ENCODE results near the gene SPATA1.

Gene SPATA1

GRCh38 chr1:84493747-84494146, 12.4 kb upstream of the SPATA1 start:
- no peak for TF ChIP-seq CTCF (IDR thresholded peaks at IDR 0.05)
- DNase-seq: no peak
- peaks cover 0 to 6% (median 0%) of the 10 kb centered on the region in 4 donors for H3K4me1 ChIP-seq
- no peaks in the 10 kb centered on the region for H3K27me3 ChIP-seq
- intact Hi-C loops (cut with DNase I; ENCODE audit: low total_unique reads): no loop called here
- H3K4me3 ChIP-seq: no peak overlapping the region
- H3K27ac ChIP-seq: no peak overlapping the region
- peaks cover 45 to 88% (median 84%) of the 10 kb centered on the region in 3 donors for H3K36me3 ChIP-seq
- H3K9me3 ChIP-seq: no peaks in the 10 kb centered on the region

- Histone ChIP-seq H3K27ac (no peak overlapping the region), H3K36me3 (peaks cover 30 to 74% (median 74%) of the 10 kb centered on the region in 3 donors), H3K9me3 (no peaks in the 10 kb centered on the region), H3K4me3 (no peak overlapping the region), H3K27me3 (no peaks in the 10 kb centered on the region), H3K4me1 (peaks cover 0 to 21% (median 4%) of the 10 kb centered on the region in 4 donors)
- no peak for DNase-seq
- intact Hi-C loops (cut with DNase I; ENCODE audit: low total_unique reads): no loop called here
- no peak for TF ChIP-seq CTCF (IDR thresholded peaks at IDR 0.05)
Measured at GRCh38 chr1:84496498-84496897, 9.7 kb upstream of the SPATA1 start.

GRCh38 chr1:84497631-84498275, 8.4 kb upstream of the SPATA1 start:
- Histone ChIP-seq H3K27ac (no peak overlapping the region), H3K27me3 (no peaks in the 10 kb centered on the region), H3K4me1 (peaks cover 0 to 33% (median 8%) of the 10 kb centered on the region in 4 donors), H3K9me3 (no peaks in the 10 kb centered on the region), H3K4me3 (no peak overlapping the region), H3K36me3 (peaks cover 26 to 62% (median 62%) of the 10 kb centered on the region in 3 donors)
- TF ChIP-seq CTCF (IDR thresholded peaks at IDR 0.05): no peak
- intact Hi-C loops (cut with DNase I; ENCODE audit: low total_unique reads): no loop called here
- DNase-seq: no peak

GRCh38 chr1:84502927-84503326, 3.3 kb upstream of the SPATA1 start:
- peaks cover 9 to 19% (median 17%) of the 10 kb centered on the region in 3 donors for H3K36me3 ChIP-seq
- intact Hi-C loops (cut with DNase I; ENCODE audit: low total_unique reads): loop anchor here (10.0 kb wide), 2 partner anchors 102 to 192 kb away; partner anchors contain the start of gene SSX2IP
- H3K9me3 ChIP-seq: no peaks in the 10 kb centered on the region
- peaks cover 0 to 53% (median 23%) of the 10 kb centered on the region in 4 donors for H3K4me1 ChIP-seq
- peak overlapping the region in 1 of 2 donors; percentile 8 for H3K4me3 ChIP-seq
- no peak overlapping the region for H3K27ac ChIP-seq
- no peak for DNase-seq
- no peak for TF ChIP-seq CTCF (IDR thresholded peaks at IDR 0.05)
- no peaks in the 10 kb centered on the region for H3K27me3 ChIP-seq

GRCh38 chr1:84504580-84505492, 1.4 kb upstream of the SPATA1 start:
- H3K9me3 ChIP-seq: no peaks in the 10 kb centered on the region
- H3K4me1 ChIP-seq: peaks cover 0 to 46% (median 23%) of the 10 kb centered on the region in 4 donors
- peaks cover 0 to 4% (median 3%) of the 10 kb centered on the region in 3 donors for H3K36me3 ChIP-seq
- intact Hi-C loops (cut with DNase I; ENCODE audit: low total_unique reads): loop anchor here (5.0 to 10.0 kb wide), 3 partner anchors 67 to 190 kb away; partner anchors contain the start of genes CTBS and SSX2IP
- H3K4me3 ChIP-seq: peak overlapping the region; percentile 61 to 76
- TF ChIP-seq CTCF (IDR thresholded peaks at IDR 0.05): no peak
- DNase-seq: no peak
- H3K27me3 ChIP-seq: no peaks in the 10 kb centered on the region
- H3K27ac ChIP-seq: peak overlapping the region; percentile 86 to 97
